Measurements from ENCODE around the gene ZDHHC14.

DNA sequence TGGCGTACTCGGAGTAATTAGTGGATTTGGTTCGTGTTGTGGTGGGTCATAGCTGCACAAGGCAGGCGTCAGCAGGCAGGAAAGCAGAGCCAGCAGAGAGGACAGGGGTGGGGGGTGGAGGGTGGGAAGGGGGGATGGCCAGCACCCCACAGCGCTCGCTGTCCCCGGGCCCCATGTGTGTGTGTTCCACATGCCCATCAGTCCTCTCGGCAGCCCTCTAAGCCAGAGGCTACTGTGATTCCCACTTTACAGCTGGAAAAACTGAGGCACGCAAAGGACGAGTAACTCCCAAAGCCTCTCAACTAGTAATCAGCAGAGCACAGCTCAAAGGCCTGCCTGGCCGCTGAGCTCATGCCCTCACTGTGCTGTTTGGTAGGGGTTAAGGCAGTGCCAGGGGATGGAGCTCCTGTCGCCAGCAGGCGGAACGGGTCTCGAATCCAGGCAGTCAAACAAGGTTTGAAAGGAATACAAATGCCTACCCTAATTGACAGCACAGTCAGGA lies 175.2 kb downstream of the ZDHHC14 start:
- TF ChIP-seq, protein P1, sequence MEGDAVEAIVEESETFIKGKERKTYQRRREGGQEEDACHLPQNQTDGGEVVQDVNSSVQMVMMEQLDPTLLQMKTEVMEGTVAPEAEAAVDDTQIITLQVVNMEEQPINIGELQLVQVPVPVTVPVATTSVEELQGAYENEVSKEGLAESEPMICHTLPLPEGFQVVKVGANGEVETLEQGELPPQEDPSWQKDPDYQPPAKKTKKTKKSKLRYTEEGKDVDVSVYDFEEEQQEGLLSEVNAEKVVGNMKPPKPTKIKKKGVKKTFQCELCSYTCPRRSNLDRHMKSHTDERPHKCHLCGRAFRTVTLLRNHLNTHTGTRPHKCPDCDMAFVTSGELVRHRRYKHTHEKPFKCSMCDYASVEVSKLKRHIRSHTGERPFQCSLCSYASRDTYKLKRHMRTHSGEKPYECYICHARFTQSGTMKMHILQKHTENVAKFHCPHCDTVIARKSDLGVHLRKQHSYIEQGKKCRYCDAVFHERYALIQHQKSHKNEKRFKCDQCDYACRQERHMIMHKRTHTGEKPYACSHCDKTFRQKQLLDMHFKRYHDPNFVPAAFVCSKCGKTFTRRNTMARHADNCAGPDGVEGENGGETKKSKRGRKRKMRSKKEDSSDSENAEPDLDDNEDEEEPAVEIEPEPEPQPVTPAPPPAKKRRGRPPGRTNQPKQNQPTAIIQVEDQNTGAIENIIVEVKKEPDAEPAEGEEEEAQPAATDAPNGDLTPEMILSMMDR (IDR thresholded peaks at IDR 0.05): no peak
- no peak for TF ChIP-seq POLR2A (IDR thresholded peaks at IDR 0.05)

All from vagina (tissue), 2 donors.